Gastroesophageal sphincter (tissue), 3 donors: ENCODE data around the gene LIN54.

Experiments used
- EP300 ChIP-seq: sonication (generic); formaldehyde crosslinking; IDR thresholded peaks from one replicate; pipeline ENCODE4 v1.6.1; 2017; ENCODE audit warnings: antibody characterized with exemption, mild to moderate bottlenecking
- POLR2A ChIP-seq, 2 donors: fragments of 450-650 bp; IDR thresholded peaks; one replicate each; pipeline ENCODE4 v1.6.1; 2017; ENCODE audit warnings: antibody characterized with exemption in 2 of 2, mild to moderate bottlenecking in 2 of 2, moderate library complexity in 1 of 2
- POLR2AphosphoS5 ChIP-seq: sonication (generic); formaldehyde crosslinking; IDR thresholded peaks from one replicate; pipeline ENCODE4 v1.6.1; 2017; ENCODE audit warnings: antibody characterized with exemption
- TF ChIP-seq, protein P1 (sequence below), 4 experiments: fragments of 200-600 bp in 2 of 4; fragments of 450-650 bp in 2 of 4; sonication (generic) in 1 of 4; IDR thresholded peaks; one replicate each; pipeline ENCODE4 v1.5.1; 2017 to 2019; ENCODE audit warnings: antibody characterized with exemption in 4 of 4, mild to moderate bottlenecking in 2 of 4, moderate library complexity in 2 of 4

- TF ChIP-seq, protein P1, sequence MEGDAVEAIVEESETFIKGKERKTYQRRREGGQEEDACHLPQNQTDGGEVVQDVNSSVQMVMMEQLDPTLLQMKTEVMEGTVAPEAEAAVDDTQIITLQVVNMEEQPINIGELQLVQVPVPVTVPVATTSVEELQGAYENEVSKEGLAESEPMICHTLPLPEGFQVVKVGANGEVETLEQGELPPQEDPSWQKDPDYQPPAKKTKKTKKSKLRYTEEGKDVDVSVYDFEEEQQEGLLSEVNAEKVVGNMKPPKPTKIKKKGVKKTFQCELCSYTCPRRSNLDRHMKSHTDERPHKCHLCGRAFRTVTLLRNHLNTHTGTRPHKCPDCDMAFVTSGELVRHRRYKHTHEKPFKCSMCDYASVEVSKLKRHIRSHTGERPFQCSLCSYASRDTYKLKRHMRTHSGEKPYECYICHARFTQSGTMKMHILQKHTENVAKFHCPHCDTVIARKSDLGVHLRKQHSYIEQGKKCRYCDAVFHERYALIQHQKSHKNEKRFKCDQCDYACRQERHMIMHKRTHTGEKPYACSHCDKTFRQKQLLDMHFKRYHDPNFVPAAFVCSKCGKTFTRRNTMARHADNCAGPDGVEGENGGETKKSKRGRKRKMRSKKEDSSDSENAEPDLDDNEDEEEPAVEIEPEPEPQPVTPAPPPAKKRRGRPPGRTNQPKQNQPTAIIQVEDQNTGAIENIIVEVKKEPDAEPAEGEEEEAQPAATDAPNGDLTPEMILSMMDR (IDR thresholded peaks at IDR 0.05): no peak
- TF ChIP-seq POLR2A (IDR thresholded peaks at IDR 0.05) (no peak), POLR2AphosphoS5 (no peak), EP300 (no peak)
These were observed 71.2 kb downstream of the LIN54 start for GRCh38 chr4:82939414-82939813.
